Nephron (organoid): ENCODE data around the gene EXD3.
A peak's percentile ranks its signal among the peaks of the same experiment; 100 is the strongest.

Source experiments
- H3K27ac Mint-ChIP-seq, 3 experiments: 2 replicates each; pipeline ENCODE4 v1.8.0; 2020; ENCODE audit warnings: mixed read lengths in 3 of 3, mild to moderate bottlenecking in 2 of 3, moderate library complexity in 1 of 3
- H3K27me3 Mint-ChIP-seq: 2 replicates; pipeline ENCODE4 v1.8.0; 2021; ENCODE audit warnings: low read depth, mild to moderate bottlenecking, moderate library complexity, mixed read lengths
- H3K36me3 Mint-ChIP-seq: 2 replicates; pipeline ENCODE4 v1.8.0; 2020; ENCODE audit warnings: low read depth, mixed read lengths
- H3K4me1 Mint-ChIP-seq: 2 replicates; pipeline ENCODE4 v1.8.0; 2020; ENCODE audit warnings: mixed read lengths
- H3K4me3 Mint-ChIP-seq, 3 experiments: 2 replicates each; pipeline ENCODE4 v1.8.0; 2020; ENCODE audit warnings: mild to moderate bottlenecking in 3 of 3, mixed read lengths in 3 of 3, moderate library complexity in 2 of 3
- H3K9me3 Mint-ChIP-seq: 2 replicates; pipeline ENCODE4 v1.8.0; 2020; ENCODE audit warnings: mixed read lengths
- CTCF ChIP-seq, 3 experiments: fragments of 200-600 bp; sonication (generic); IDR thresholded peaks; one replicate each; pipeline ENCODE4 v1.5.0; 2021; ENCODE audit warnings: antibody characterized with exemption in 3 of 3; ENCODE audit not compliant: unreplicated experiment in 3 of 3

The EXD3 gene

GRCh38 chr9:137279741-137280473 lies 143.1 kb downstream of the EXD3 start:
- Mint-ChIP-seq H3K9me3 (no peaks in the 10 kb centered on the region), H3K4me1 (peaks cover 22% of the 10 kb centered on the region), H3K4me3 (peak overlapping the region in 1 of 3 experiments; percentile 10), H3K36me3 (peaks cover 4% of the 10 kb centered on the region), H3K27ac (no peak overlapping the region), H3K27me3 (peaks cover 13% of the 10 kb centered on the region)
- TF ChIP-seq CTCF (IDR thresholded peaks at IDR 0.05; ENCODE audit: unreplicated experiment in 3 of 3) = no peak

GRCh38 chr9:137278721-137279711 lies 143.9 kb downstream of the EXD3 start:
- peaks cover 27% of the 10 kb centered on the region for H3K4me1 Mint-ChIP-seq
- no peak for TF ChIP-seq CTCF (IDR thresholded peaks at IDR 0.05; ENCODE audit: unreplicated experiment in 3 of 3)
- no peak overlapping the region for H3K4me3 Mint-ChIP-seq
- peaks cover 4% of the 10 kb centered on the region for H3K36me3 Mint-ChIP-seq
- no peak overlapping the region for H3K27ac Mint-ChIP-seq
- H3K27me3 Mint-ChIP-seq = peaks cover 13% of the 10 kb centered on the region
- no peaks in the 10 kb centered on the region for H3K9me3 Mint-ChIP-seq

GRCh38 chr9:137278061-137278701 lies 144.8 kb downstream of the EXD3 start:
- Mint-ChIP-seq H3K9me3 (no peaks in the 10 kb centered on the region), H3K4me1 (peaks cover 27% of the 10 kb centered on the region)

GRCh38 chr9:137277329-137278041 lies 145.5 kb downstream of the EXD3 start, which contains the start of gene TOR4A:
Gene TOR4A, plus strand, starts transcription at chr9:137277726. Its CDS starts 964 bp downstream, at chr9:137278690.
- H3K27me3 Mint-ChIP-seq = peaks cover 6% of the 10 kb centered on the region
- peak within 1 kb of the TSS; percentile 80 to 86 (median 85) for H3K4me3 Mint-ChIP-seq
- peaks cover 23% of the 10 kb centered on the region for H3K4me1 Mint-ChIP-seq
- no peak for TF ChIP-seq CTCF (IDR thresholded peaks at IDR 0.05; ENCODE audit: unreplicated experiment in 3 of 3)
- H3K27ac Mint-ChIP-seq = peak within 1 kb of the TSS; percentile 91 to 99 (median 93)
- peaks cover 5% of the 10 kb centered on the region for H3K36me3 Mint-ChIP-seq
- no peaks in the 10 kb centered on the region for H3K9me3 Mint-ChIP-seq

More at GRCh38 chr9:137278061-137278701, 144.8 kb downstream of the EXD3 start:
- peaks cover 8% of the 10 kb centered on the region for H3K36me3 Mint-ChIP-seq
- peak overlapping the region in 2 of 3 experiments; percentile 27 to 99 for H3K27ac Mint-ChIP-seq
- H3K27me3 Mint-ChIP-seq = peaks cover 13% of the 10 kb centered on the region
- peak overlapping the region; percentile 61 to 81 (median 77) for H3K4me3 Mint-ChIP-seq
- no peak for TF ChIP-seq CTCF (IDR thresholded peaks at IDR 0.05; ENCODE audit: unreplicated experiment in 3 of 3)
